ENCODE data around the gene TMEM258.

TMEM258 gene

GRCh38 chr11:61817471-61818202 lies 25.2 kb upstream of the TMEM258 start:
- DNase-seq, result no peak

- DNase-seq, result peak; percentile 95 to 97
These were observed 24.5 kb upstream of the TMEM258 start, which contains the start of gene FADS1 for GRCh38 chr11:61816736-61817455. Gene FADS1 (minus strand): TSS chr11:61817003. CDS start chr11:61816929, 74 bp downstream.

- peak; percentile 18 to 30 for DNase-seq
These were observed 23.7 kb upstream of the TMEM258 start for GRCh38 chr11:61815790-61816735.

GRCh38 chr11:61814958-61815789 lies 22.8 kb upstream of the TMEM258 start:
- peak; percentile 98 to 99 for DNase-seq

- peak; percentile 71 to 77 for DNase-seq
These were observed 22.0 kb upstream of the TMEM258 start for GRCh38 chr11:61814247-61814957.

GRCh38 chr11:61812736-61813411 lies 20.5 kb upstream of the TMEM258 start:
- no peak for DNase-seq

- no peak for DNase-seq
These were observed 19.4 kb upstream of the TMEM258 start for GRCh38 chr11:61811831-61812230.

- no peak for DNase-seq
These were observed 18.3 kb upstream of the TMEM258 start for GRCh38 chr11:61810671-61811175.

- DNase-seq, result no peak
These were observed 14.4 kb upstream of the TMEM258 start for GRCh38 chr11:61806785-61807184.

GRCh38 chr11:61805146-61805545 lies 12.7 kb upstream of the TMEM258 start:
- no peak for DNase-seq

GRCh38 chr11:61803889-61804647 lies 11.7 kb upstream of the TMEM258 start:
- no peak for DNase-seq

GRCh38 chr11:61802605-61803004 lies 10.2 kb upstream of the TMEM258 start:
- no peak for DNase-seq

- no peak for DNase-seq
These were observed 8.2 kb upstream of the TMEM258 start for GRCh38 chr11:61800331-61801281.

- DNase-seq, result no peak
These were observed 7.4 kb upstream of the TMEM258 start for GRCh38 chr11:61799665-61800284.

- DNase-seq, result peak; percentile 51 to 90
These were observed 5.0 kb upstream of the TMEM258 start for GRCh38 chr11:61797263-61797944.

- DNase-seq, result no peak
These were observed 3.6 kb upstream of the TMEM258 start for GRCh38 chr11:61795876-61796526.

GRCh38 chr11:61795459-61795858 lies 3.1 kb upstream of the TMEM258 start:
- DNase-seq, result no peak

Data from inflammatory macrophage treated with lipopolysaccharide for 1 hour (primary cell).